HCT116 (cell line): ENCODE results near the gene LRRN2. TPM values are rescaled to one million over a fixed set of nuclear protein-coding genes. Genes with fewer than 3 reads are reported as not detected.

Experiments
- ATAC-seq: fragments of 200-7000 bp; cut with Tn5 transposase; 2 replicates; pipeline ENCODE4 v1.9.1; 2020; ENCODE audit warnings: mild to moderate bottlenecking, moderate library complexity
- BruUV-seq: library from RNA; stranded (reverse); fragments of 400-500 nt; replicated peaks from 2 replicates; lab custom pipeline; 2021; lab: Mats Ljungman, UMichigan
- CTCF ChIA-PET: fragments of 300-600 bp; sonication (Branson Sonifier 250); formaldehyde crosslinking; loops from one replicate; lab custom pipeline; 2021; ENCODE audit warnings: antibody characterized with exemption; lab: Charles Lee
- POLR2A ChIA-PET: fragments of 300-600, 350-600 bp; sonication (Branson Sonifier 250); formaldehyde crosslinking; loops from one replicate; lab custom pipeline; 2021; ENCODE audit warnings: antibody characterized with exemption; lab: Charles Lee
- RAD21 ChIA-PET, 2 experiments: fragments of 300-600 bp; sonication (Branson Sonifier 250); formaldehyde crosslinking; loops; one replicate each; lab custom pipeline; 2023; ENCODE audit warnings: low total read pairs in 2 of 2; ENCODE audit not compliant: uncharacterized antibody in 2 of 2, unreplicated experiment in 2 of 2, low non-redundant PET in 1 of 2; lab: Charles Lee
- DNase-seq: peaks from one replicate; pipeline ENCODE4 v3.0.0-alpha.2; 2010; ENCODE audit warnings: low read depth, low spot score
- H2AFZ ChIP-seq: fragments of 200-600 bp; shearing (Covaris generic), sonication (generic); 2 replicates; pipeline ENCODE4 v1.6.1; 2017; ENCODE audit warnings: low read depth, mixed run types, mixed read lengths, antibody characterized with exemption, low read length; ENCODE audit not compliant: poor library complexity, severe bottlenecking
- H3K27ac ChIP-seq: 2 replicates; pipeline ENCODE4 v1.5.1; 2012; ENCODE audit warnings: low read depth, low read length
- H3K27me3 ChIP-seq: fragments of 200-600 bp; sonication (generic); 2 replicates; pipeline ENCODE4 v1.6.1; 2016; ENCODE audit warnings: mixed run types, low read length, mixed read lengths; ENCODE audit not compliant: insufficient read depth
- H3K36me3 ChIP-seq, 2 experiments: fragments of 200-500 bp in 1 of 2; fragments of 200-600 bp in 1 of 2; sonication (Bioruptor generic) in 1 of 2; sonication (generic) in 1 of 2; 2 replicates each; pipeline versions ENCODE4 v1.5.1 to v1.6.1; 2014 to 2016; ENCODE audit warnings: low read length in 2 of 2, inconsistent platforms in 1 of 2, mixed read lengths in 1 of 2, mixed run types in 1 of 2; ENCODE audit not compliant: insufficient read depth in 2 of 2, control insufficient read depth in 1 of 2
- H3K4me1 ChIP-seq, 2 experiments: fragments of 200-600 bp in 1 of 2; sonication (generic) in 1 of 2; 2 replicates each; pipeline versions ENCODE4 v1.5.1 to v1.6.1; 2012 to 2017; ENCODE audit warnings: low read length in 2 of 2, inconsistent platforms in 1 of 2, mild to moderate bottlenecking in 1 of 2, mixed read lengths in 1 of 2, mixed run types in 1 of 2, moderate library complexity in 1 of 2; ENCODE audit not compliant: insufficient read depth in 2 of 2, control insufficient read depth in 1 of 2
- H3K4me2 ChIP-seq: fragments of 200-600 bp; sonication (generic); 2 replicates; pipeline ENCODE4 v1.6.1; 2017; ENCODE audit warnings: mixed run types, low read length, mixed read lengths
- H3K4me3 ChIP-seq, 2 experiments: fragments of 200-600 bp in 1 of 2; sonication (generic) in 1 of 2; replicated peaks in 1 of 2; 2 replicates each; pipeline ENCODE4 v1.5.1; 2011 to 2016; ENCODE audit warnings: low read length in 2 of 2, control low read depth in 1 of 2, low read depth in 1 of 2, mild to moderate bottlenecking in 1 of 2, mixed read lengths in 1 of 2, mixed run types in 1 of 2
- H3K79me2 ChIP-seq: fragments of 200-600 bp; sonication (generic); 2 replicates; pipeline ENCODE4 v1.6.1; 2017; ENCODE audit warnings: mild to moderate bottlenecking, mixed run types, low read length, moderate library complexity, mixed read lengths; ENCODE audit not compliant: insufficient read depth
- H3K9ac ChIP-seq: fragments of 200-600 bp; sonication (generic); 2 replicates; pipeline ENCODE4 v1.6.1; 2016; ENCODE audit warnings: low read length, mixed read lengths
- H3K9me2 ChIP-seq: fragments of 200-600 bp; sonication (generic), shearing (Covaris generic); 2 replicates; pipeline ENCODE4 v1.6.1; 2017; ENCODE audit warnings: mixed run types, mild to moderate bottlenecking, moderate library complexity; ENCODE audit not compliant: insufficient read depth
- H3K9me3 ChIP-seq, 2 experiments: fragments of 200-500 bp in 1 of 2; fragments of 200-600 bp in 1 of 2; sonication (Bioruptor generic) in 1 of 2; sonication (generic) in 1 of 2; 2 replicates each; pipeline ENCODE4 v1.6.1; 2014 to 2017; ENCODE audit warnings: low read length in 2 of 2, mixed read lengths in 2 of 2, inconsistent platforms in 1 of 2, low read depth in 1 of 2, mild to moderate bottlenecking in 1 of 2, mixed run types in 1 of 2, moderate library complexity in 1 of 2; ENCODE audit not compliant: control insufficient read depth in 1 of 2, insufficient read depth in 1 of 2
- H4K20me1 ChIP-seq: fragments of 200-600 bp; sonication (generic), shearing (Covaris generic); 2 replicates; pipeline ENCODE4 v1.6.1; 2017; ENCODE audit warnings: mixed run types, mild to moderate bottlenecking, moderate library complexity; ENCODE audit not compliant: insufficient read depth
- CBX3 ChIP-seq: IDR thresholded peaks from 2 replicates; pipeline ENCODE4 v1.6.1; 2012; ENCODE audit warnings: low read depth
- EZH2phosphoT487 ChIP-seq: fragments of 200-600 bp; IDR thresholded peaks from 2 replicates; pipeline ENCODE4 v1.6.1; 2018; ENCODE audit warnings: antibody characterized with exemption, borderline replicate concordance
- JUND ChIP-seq: IDR thresholded peaks from 2 replicates; pipeline ENCODE4 v1.6.1; 2012
- POLR2AphosphoS5 ChIP-seq: IDR thresholded peaks from 2 replicates; pipeline ENCODE4 v1.6.1; 2011; ENCODE audit warnings: mild to moderate bottlenecking, low read depth, low read length, moderate library complexity
- SIN3A ChIP-seq: IDR thresholded peaks from 2 replicates; pipeline ENCODE4 v1.6.1; 2012; ENCODE audit warnings: low read depth
- SP1 ChIP-seq: IDR thresholded peaks from 2 replicates; pipeline ENCODE4 v1.6.1; 2012; ENCODE audit warnings: low read depth
- SRF ChIP-seq: IDR thresholded peaks from 2 replicates; pipeline ENCODE4 v1.6.1; 2012; ENCODE audit warnings: low read depth
- TCF7L2 ChIP-seq: IDR thresholded peaks from 2 replicates; pipeline ENCODE4 v1.7.0; 2011; ENCODE audit warnings: borderline replicate concordance, inconsistent platforms; ENCODE audit not compliant: insufficient read depth, insufficient read length; ENCODE audit errors: extremely low read depth
- YY1 ChIP-seq: IDR thresholded peaks from 2 replicates; pipeline ENCODE4 v1.6.1; 2011; ENCODE audit warnings: low read length, low read depth, moderate library complexity, mild to moderate bottlenecking; ENCODE audit not compliant: insufficient replicate concordance; ENCODE audit errors: extremely low read depth
- ZBTB33 ChIP-seq: IDR thresholded peaks from 2 replicates; pipeline ENCODE4 v1.6.1; 2011; ENCODE audit warnings: mild to moderate bottlenecking, low read length, moderate library complexity; ENCODE audit not compliant: insufficient replicate concordance; ENCODE audit errors: extremely low read depth
- ZFX ChIP-seq: fragments of 450-650 bp; IDR thresholded peaks from 2 replicates; pipeline ENCODE4 v1.6.1; 2017
- ZNF274 ChIP-seq: fragments of 200-500 bp; sonication (Bioruptor generic); IDR thresholded peaks from 2 replicates; pipeline ENCODE4 v1.6.1; 2014; ENCODE audit warnings: mild to moderate bottlenecking, low read depth, low read length, inconsistent platforms
- intact Hi-C: fragments of 100-400 bp; cut with micrococcal nuclease; formaldehyde crosslinking; loops from 2 replicates; pipeline ENCODE4 v1.10.0; 2022
- total RNA-seq: library from RNA; stranded (reverse); gene quantifications from one replicate; pipeline ENCODE4 v1.2.1, GENCODE V29; 2021; ENCODE audit not compliant: unreplicated experiment
- TF ChIP-seq, protein P1 (sequence below): IDR thresholded peaks from 2 replicates; pipeline ENCODE4 v1.6.1; 2012
- TF ChIP-seq, protein P2 (sequence below), 3 experiments: fragments of 200-600 bp in 1 of 3; sonication (generic) in 1 of 3; IDR thresholded peaks in 2 of 3; conservative IDR thresholded peaks in 1 of 3; 2 replicates each; pipeline ENCODE4 v1.5.1; 2012 to 2017; ENCODE audit warnings: low read depth in 2 of 3, low read length in 2 of 3, antibody characterized with exemption in 1 of 3, borderline replicate concordance in 1 of 3, control low read depth in 1 of 3, mild to moderate bottlenecking in 1 of 3, mixed read lengths in 1 of 3, mixed run types in 1 of 3, moderate library complexity in 1 of 3; ENCODE audit not compliant: insufficient read depth in 1 of 3

LRRN2 gene
- total RNA-seq, 1 experiment from 2014 or later: 3.2 TPM

DNA sequence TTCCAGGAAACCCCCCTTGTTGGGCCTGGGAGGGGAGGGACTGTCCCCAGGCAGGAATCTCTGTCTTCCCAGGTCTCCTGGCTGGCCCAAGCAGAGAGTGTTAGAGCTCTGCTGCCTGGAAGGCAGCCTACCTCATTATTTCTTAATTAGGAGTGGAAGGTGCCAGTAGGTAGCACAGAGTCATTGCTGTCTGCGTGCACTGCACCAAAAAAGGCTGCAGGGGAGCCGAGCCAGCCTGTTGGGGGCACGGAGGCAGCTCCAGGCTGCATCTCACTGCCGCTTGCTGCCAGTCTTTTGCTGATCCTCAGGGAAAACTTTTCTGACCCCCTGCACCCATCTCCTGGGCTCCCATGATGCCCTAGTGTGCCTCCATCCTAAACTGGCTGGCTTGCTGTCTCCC lies 58.1 kb downstream of the LRRN2 start:
- TF ChIP-seq JUND (no peak), POLR2AphosphoS5 (no peak), TCF7L2 (no peak)
- H3K27me3 ChIP-seq: no peaks in the 10 kb centered on the region
- H3K4me1 ChIP-seq: peaks cover 18% of the 10 kb centered on the region in 2 experiments
- ChIA-PET RAD21 (no interaction called here), POLR2A (no interaction called here), CTCF (no interaction called here)
- H3K4me3 ChIP-seq: no peak overlapping the region
- H2AFZ ChIP-seq: no peak overlapping the region
- no peaks in the 10 kb centered on the region for H4K20me1 ChIP-seq
- H3K27ac ChIP-seq: no peak overlapping the region
- H3K9ac ChIP-seq: no peak overlapping the region
- no peak overlapping the region for H3K4me2 ChIP-seq
- H3K9me3 ChIP-seq: no peaks in the 10 kb centered on the region
- no peaks in the 10 kb centered on the region for H3K9me2 ChIP-seq
- BruUV-seq: no TSS peak
- intact Hi-C loops: no loop called here
- H3K36me3 ChIP-seq: no peaks in the 10 kb centered on the region
- H3K79me2 ChIP-seq: no peaks in the 10 kb centered on the region
- no peak for ATAC-seq
- no peak for DNase-seq

- H3K36me3 ChIP-seq: no peaks in the 10 kb centered on the region
- no peak for DNase-seq
- BruUV-seq: no TSS peak
- no peak overlapping the region for H3K4me3 ChIP-seq
- no peak for ATAC-seq
- H3K27ac ChIP-seq: no peak overlapping the region
- H3K27me3 ChIP-seq: no peaks in the 10 kb centered on the region
- no peak overlapping the region for H3K9ac ChIP-seq
- no peak overlapping the region for H3K4me2 ChIP-seq
- intact Hi-C loops: no loop called here
- H3K4me1 ChIP-seq: peaks cover 18% of the 10 kb centered on the region in 2 experiments
- POLR2A ChIA-PET: no interaction called here
- no peaks in the 10 kb centered on the region for H3K79me2 ChIP-seq
- H3K9me3 ChIP-seq: no peaks in the 10 kb centered on the region
- no peaks in the 10 kb centered on the region for H4K20me1 ChIP-seq
- RAD21 ChIA-PET: no interaction called here
- CTCF ChIA-PET: no interaction called here
- H3K9me2 ChIP-seq: no peaks in the 10 kb centered on the region
- no peak overlapping the region for H2AFZ ChIP-seq
- TF ChIP-seq, protein P1, sequence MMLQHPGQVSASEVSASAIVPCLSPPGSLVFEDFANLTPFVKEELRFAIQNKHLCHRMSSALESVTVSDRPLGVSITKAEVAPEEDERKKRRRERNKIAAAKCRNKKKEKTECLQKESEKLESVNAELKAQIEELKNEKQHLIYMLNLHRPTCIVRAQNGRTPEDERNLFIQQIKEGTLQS: no peak
- TF ChIP-seq SP1 (no peak), SRF (no peak), ZBTB33 (no peak), ZFX (no peak), ZNF274 (no peak), TCF7L2 (no peak), EZH2phosphoT487 (no peak), YY1 (no peak), JUND (no peak), CBX3 (no peak), SIN3A (no peak)
- TF ChIP-seq, protein P2, sequence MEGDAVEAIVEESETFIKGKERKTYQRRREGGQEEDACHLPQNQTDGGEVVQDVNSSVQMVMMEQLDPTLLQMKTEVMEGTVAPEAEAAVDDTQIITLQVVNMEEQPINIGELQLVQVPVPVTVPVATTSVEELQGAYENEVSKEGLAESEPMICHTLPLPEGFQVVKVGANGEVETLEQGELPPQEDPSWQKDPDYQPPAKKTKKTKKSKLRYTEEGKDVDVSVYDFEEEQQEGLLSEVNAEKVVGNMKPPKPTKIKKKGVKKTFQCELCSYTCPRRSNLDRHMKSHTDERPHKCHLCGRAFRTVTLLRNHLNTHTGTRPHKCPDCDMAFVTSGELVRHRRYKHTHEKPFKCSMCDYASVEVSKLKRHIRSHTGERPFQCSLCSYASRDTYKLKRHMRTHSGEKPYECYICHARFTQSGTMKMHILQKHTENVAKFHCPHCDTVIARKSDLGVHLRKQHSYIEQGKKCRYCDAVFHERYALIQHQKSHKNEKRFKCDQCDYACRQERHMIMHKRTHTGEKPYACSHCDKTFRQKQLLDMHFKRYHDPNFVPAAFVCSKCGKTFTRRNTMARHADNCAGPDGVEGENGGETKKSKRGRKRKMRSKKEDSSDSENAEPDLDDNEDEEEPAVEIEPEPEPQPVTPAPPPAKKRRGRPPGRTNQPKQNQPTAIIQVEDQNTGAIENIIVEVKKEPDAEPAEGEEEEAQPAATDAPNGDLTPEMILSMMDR (IDR thresholded peaks at IDR 0.05 in 2 of 3, conservative IDR thresholded peaks at IDR 0.05 in 1 of 3; ENCODE audit: borderline replicate concordance in 1 of 3, insufficient read depth in 1 of 3, low read depth in 2 of 3, low read length in 2 of 3): no peak
Measured at GRCh38 chr1:204626381-204626780, 59.2 kb downstream of the LRRN2 start.
